HepG2 (cell line): ENCODE results near the gene SOX8. TPM values are rescaled to one million over a fixed set of nuclear protein-coding genes. Genes with fewer than 3 reads are reported as not detected.

Experiments used
- ATAC-seq: fragments of 200-7000 bp; cut with Tn5 transposase; 3 replicates; pipeline ENCODE4 v1.9.1; 2020; ENCODE audit warnings: mild to moderate bottlenecking, moderate library complexity
- BruUV-seq: library from RNA; stranded (reverse); fragments of 400-500 nt; replicated peaks from 2 replicates; lab custom pipeline; 2021; lab: Mats Ljungman, UMichigan
- CTCF ChIA-PET: fragments of 300-600 bp; formaldehyde crosslinking; extraction: SDS; loops from one replicate; lab custom pipeline; 2021; ENCODE audit warnings: low total read pairs, inconsistent platforms, low intra/inter-chr PET ratio; lab: Yijun Ruan, JAX
- POLR2A ChIA-PET: fragments of 350-600 bp; sonication (Branson Sonifier 250); formaldehyde crosslinking; loops from one replicate; lab custom pipeline; 2020; ENCODE audit warnings: antibody characterized with exemption, inconsistent platforms; lab: Yijun Ruan, JAX
- DNase-seq: peaks from one replicate; pipeline ENCODE4 v3.0.0-alpha.2; 2015; ENCODE audit warnings: low spot score
- FAIRE-seq: peaks from 3 replicates; lab custom pipeline; 2011; peaks lifted over from hg19 to GRCh38; lab: Jason Lieb, UNC
- H2AFZ ChIP-seq: one replicate; pipeline ENCODE4 v1.6.1; 2011; ENCODE audit warnings: low read length, inconsistent platforms
- H3K27ac ChIP-seq: fragments of 300-600 bp; 3 replicates; pipeline ENCODE4 v1.8.0; 2011; ENCODE audit warnings: mixed run types, mild to moderate bottlenecking, mixed read lengths, low read length, inconsistent platforms; ENCODE audit not compliant: insufficient read depth; ENCODE audit errors: extremely low read length
- H3K27me3 ChIP-seq, 2 experiments: fragments of 200-600 bp in 1 of 2; 2 replicates in 1 of 2; 3 replicates in 1 of 2; pipeline versions ENCODE4 v1.6.0 to v1.8.0; 2011; ENCODE audit warnings: low read length in 2 of 2, mild to moderate bottlenecking in 2 of 2, moderate library complexity in 2 of 2, inconsistent platforms in 1 of 2; ENCODE audit not compliant: insufficient read depth in 2 of 2, control insufficient read depth in 1 of 2
- H3K36me3 ChIP-seq, 2 experiments: fragments of 200-600 bp in 1 of 2; replicated peaks in 1 of 2; 2 replicates in 1 of 2; 3 replicates in 1 of 2; pipeline versions ENCODE4 v1.5.1 to v1.8.0; 2011; ENCODE audit warnings: low read length in 2 of 2, inconsistent platforms in 1 of 2; ENCODE audit not compliant: insufficient read depth in 2 of 2, control insufficient read depth in 1 of 2
- H3K4me1 ChIP-seq: 2 replicates; pipeline ENCODE4 v1.5.1; 2012; ENCODE audit warnings: low read length, inconsistent platforms; ENCODE audit not compliant: insufficient read depth
- H3K4me2 ChIP-seq: 2 replicates; pipeline ENCODE4 v1.6.0; 2011; ENCODE audit warnings: low read depth, low read length, inconsistent platforms
- H3K4me3 ChIP-seq, 3 experiments: fragments of 200-600 bp in 1 of 3; sonication (generic), shearing (Covaris generic) in 1 of 3; replicated peaks in 1 of 3; 2 replicates each; pipeline ENCODE4 v1.5.1; 2011 to 2016; ENCODE audit warnings: low read length in 3 of 3, inconsistent platforms in 2 of 3, low read depth in 2 of 3, mild to moderate bottlenecking in 2 of 3, control low read depth in 1 of 3, mixed read lengths in 1 of 3; ENCODE audit not compliant: insufficient read depth in 1 of 3
- H3K79me2 ChIP-seq: one replicate; pipeline ENCODE4 v1.6.1; 2011; ENCODE audit warnings: low read length, inconsistent platforms; ENCODE audit not compliant: insufficient read depth
- H3K9ac ChIP-seq: 2 replicates; pipeline ENCODE4 v1.6.0; 2011; ENCODE audit warnings: mild to moderate bottlenecking, low read depth, low read length, inconsistent platforms; ENCODE audit not compliant: insufficient read depth
- H3K9me3 ChIP-seq: 2 replicates; pipeline ENCODE4 v1.5.1; 2012; ENCODE audit warnings: mild to moderate bottlenecking, low read length
- H4K20me1 ChIP-seq: 2 replicates; pipeline ENCODE4 v1.6.0; 2011; ENCODE audit warnings: inconsistent platforms, mild to moderate bottlenecking, low read length, moderate library complexity; ENCODE audit not compliant: insufficient read depth
- GABPB1 ChIP-seq: IDR thresholded peaks from 2 replicates; pipeline ENCODE4 v1.6.1; 2016; ENCODE audit warnings: mild to moderate bottlenecking, missing genetic modification reagents, moderate library complexity, missing compliant biosample characterization
- KLF12 ChIP-seq: sonication (generic); formaldehyde crosslinking; IDR thresholded peaks from 2 replicates; pipeline ENCODE4 v1.4.0; 2020; ENCODE audit warnings: missing genetic modification reagents, borderline replicate concordance
- MEIS1 ChIP-seq: sonication (generic); formaldehyde crosslinking; IDR thresholded peaks from 2 replicates; pipeline ENCODE4 v1.9.0; 2021; ENCODE audit warnings: mild to moderate bottlenecking, missing genetic modification reagents, moderate library complexity, borderline replicate concordance
- MYPOP ChIP-seq: sonication (generic); formaldehyde crosslinking; IDR thresholded peaks from 2 replicates; pipeline ENCODE4 v1.8.1; 2023; ENCODE audit warnings: mild to moderate bottlenecking, moderate library complexity, missing genetic modification reagents
- REPIN1 ChIP-seq: sonication (generic); formaldehyde crosslinking; IDR thresholded peaks from 2 replicates; pipeline ENCODE4 v1.8.0; 2022; ENCODE audit warnings: missing genetic modification reagents, low read depth, mild to moderate bottlenecking, borderline replicate concordance
- RXRA ChIP-seq: sonication (generic); formaldehyde crosslinking; IDR thresholded peaks from 2 replicates; pipeline ENCODE4 v1.5.1; 2020; ENCODE audit warnings: missing genetic modification reagents
- SNRNP70 ChIP-seq: fragments of 200-400 bp; formaldehyde crosslinking; IDR thresholded peaks from 2 replicates; pipeline ENCODE4 v1.6.1; 2017; ENCODE audit warnings: mild to moderate bottlenecking, low read depth, low read length, moderate library complexity
- SOX5 ChIP-seq: IDR thresholded peaks from 2 replicates; pipeline ENCODE4 v1.6.1; 2016; ENCODE audit warnings: borderline replicate concordance
- SP1 ChIP-seq, 2 experiments: fragments of 450-650 bp in 1 of 2; sonication (generic) in 1 of 2; formaldehyde crosslinking in 1 of 2; IDR thresholded peaks; 2 replicates each; pipeline versions ENCODE4 v1.4.0 to v1.6.1; 2016 to 2020; ENCODE audit warnings: missing genetic modification reagents in 1 of 2
- SPEN ChIP-seq: sonication (generic); formaldehyde crosslinking; IDR thresholded peaks from 2 replicates; pipeline ENCODE4 v1.5.1; 2020; ENCODE audit warnings: low read depth, mild to moderate bottlenecking, missing genetic modification reagents
- ZMAT3 ChIP-seq: sonication (generic); formaldehyde crosslinking; conservative IDR thresholded peaks from 2 replicates; pipeline ENCODE4 v1.7.0; 2021; ENCODE audit warnings: missing genetic modification reagents
- ZNF282 ChIP-seq: fragments of 450-650 bp; IDR thresholded peaks from 2 replicates; pipeline ENCODE4 v1.6.1; 2018; ENCODE audit not compliant: partially characterized antibody
- ZNF790 ChIP-seq: sonication (generic); formaldehyde crosslinking; IDR thresholded peaks from 2 replicates; pipeline ENCODE4 v1.8.0; 2022; ENCODE audit warnings: missing genetic modification reagents, mild to moderate bottlenecking, borderline replicate concordance
- WGBS: methylation state at CpG from one replicate; pipeline ENCODE4 v1.1.6; 2017; ENCODE audit warnings: low lambda C conversion rate; 5-methylcytosine and 5-hydroxymethylcytosine counted together
- in situ Hi-C: cut with HindIII; loops from 2 replicates; pipeline ENCODE4 v1.10.0; 2017; ENCODE audit warnings: low pct_unique_long_range_greater_than_20kb; ENCODE audit not compliant: extremely low pct_ligation_motif_present
- intact Hi-C: fragments of 100-400 bp; cut with micrococcal nuclease; formaldehyde crosslinking; loops from one replicate; pipeline ENCODE4 v1.10.0; 2022; ENCODE audit not compliant: unreplicated experiment
- polyA plus RNA-seq, 8 experiments: library from polyadenylated mRNA; depleted of rRNA in 3 of 8; stranded (reverse) in 7 of 8; unstranded in 1 of 8; fragments of >200 nt; fragmentation: Illumina TruSeq in 4 of 8; extraction: Trizol in 4 of 8; gene quantifications; 2 replicates each; pipeline versions ENCODE4 v1.2.1 to v1.2.3, GENCODE V29; 2011 to 2016; ENCODE audit warnings: low read depth in 4 of 8, missing spikeins in 1 of 8, mixed read lengths in 1 of 8; ENCODE audit not compliant: insufficient read depth in 1 of 8
- total RNA-seq, 5 experiments: library from RNA; depleted of rRNA; stranded (reverse); fragments of >200 nt; fragmentation: Illumina TruSeq; extraction: Trizol; gene quantifications; 2 replicates each; pipeline ENCODE4 v1.2.3, GENCODE V29; 2016; ENCODE audit warnings: low read depth in 1 of 5

Gene SOX8
- total and polyA plus RNA-seq, 2 of the 13 experiments (the other 11 are each of a cell fraction or from before 2014, with no cell fraction given), result 0.20 to 0.28 TPM

GRCh38 chr16:1014221-1014620, 32.7 kb downstream of the SOX8 start (continued):
- TF ChIP-seq SNRNP70, result no peak

GRCh38 chr16:1014771-1015495, 33.4 kb downstream of the SOX8 start:
- peaks cover 20 to 87% of the 10 kb centered on the region in 2 experiments for H3K27me3 ChIP-seq
- no peaks in the 10 kb centered on the region for H3K79me2 ChIP-seq
- TF ChIP-seq GABPB1 (peak; percentile 43; the same call in 1 of the 2 replicates), SPEN (no peak)
- no peak overlapping the region for H3K27ac ChIP-seq
- H3K9ac ChIP-seq, result no peak overlapping the region
- in situ Hi-C loops, result no loop called here
- intact Hi-C loops, result no loop called here
- H2AFZ ChIP-seq, result no peak overlapping the region
- H3K4me1 ChIP-seq, result no peaks in the 10 kb centered on the region
- no TSS peak for BruUV-seq
- H3K36me3 ChIP-seq, result no peaks in the 10 kb centered on the region
- H4K20me1 ChIP-seq, result peaks cover 5% of the 10 kb centered on the region; the same call in 1 of the 2 replicates
- no peaks in the 10 kb centered on the region for H3K9me3 ChIP-seq
- no peak for DNase-seq
- no peak overlapping the region for H3K4me3 ChIP-seq
- no peak overlapping the region for H3K4me2 ChIP-seq
- no peak for ATAC-seq
- no peak for FAIRE-seq
- ChIA-PET POLR2A (no interaction called here), CTCF (no interaction called here)
- WGBS, result 12% methylated on average over 11 of the region's 22 CpGs

GRCh38 chr16:1018447-1019198, 37.1 kb downstream of the SOX8 start:
- Histone ChIP-seq H3K4me2 (no peak overlapping the region), H3K27me3 (peaks cover 25 to 85% of the 10 kb centered on the region in 2 experiments), H3K79me2 (no peaks in the 10 kb centered on the region), H4K20me1 (no peaks in the 10 kb centered on the region), H3K4me3 (no peak overlapping the region), H3K9me3 (no peaks in the 10 kb centered on the region), H3K4me1 (no peaks in the 10 kb centered on the region), H3K9ac (no peak overlapping the region), H3K27ac (no peak overlapping the region), H3K36me3 (no peaks in the 10 kb centered on the region), H2AFZ (no peak overlapping the region)
- DNase-seq (no peak), ATAC-seq (no peak), FAIRE-seq (no peak)
- no TSS peak for BruUV-seq
- 36% methylated on average over 13 of the region's 15 CpGs for WGBS
- no peak for TF ChIP-seq MYPOP
- no peak for TF ChIP-seq REPIN1 (CRISPR knock-in tag)
- TF ChIP-seq ZMAT3 (CRISPR knock-in tag), result no peak
- no peak for TF ChIP-seq SOX5 (CRISPR knock-in tag)
- TF ChIP-seq KLF12 (CRISPR knock-in tag), result no peak
- no peak for TF ChIP-seq ZNF790 (CRISPR knock-in tag)
- TF ChIP-seq SP1 (IDR thresholded peaks at IDR 0.05), result no peak
- no peak for TF ChIP-seq SP1 (CRISPR knock-in tag; IDR thresholded peaks at IDR 0.05)
- TF ChIP-seq ZNF282, result no peak
- no peak for TF ChIP-seq RXRA (CRISPR knock-in tag)
- no peak for TF ChIP-seq MEIS1
- intact Hi-C loops, result no loop called here
- ChIA-PET CTCF (no interaction called here), POLR2A (no interaction called here)
- in situ Hi-C loops, result no loop called here
